Duodenal mucosa (tissue), 2 donors: ENCODE measurements around the gene TLCD3B.

ENCODE experiments used
- H3K27ac ChIP-seq: one replicate; pipeline ENCODE4 v1.7.0; 2013; ENCODE audit warnings: low read depth, low read length
- H3K27me3 ChIP-seq, 2 donors: one replicate each; pipeline ENCODE4 v1.7.0; 2013; ENCODE audit warnings: low read length in 2 of 2, control low read depth in 1 of 2; ENCODE audit not compliant: insufficient read depth in 2 of 2, control insufficient read depth in 1 of 2
- H3K36me3 ChIP-seq, 2 donors: one replicate each; pipeline ENCODE4 v1.7.0; 2013; ENCODE audit warnings: low read length in 2 of 2, control low read depth in 1 of 2; ENCODE audit not compliant: insufficient read depth in 2 of 2, control insufficient read depth in 1 of 2
- H3K4me1 ChIP-seq, 2 donors: one replicate each; pipeline ENCODE4 v1.7.0; 2013; ENCODE audit warnings: low read length in 2 of 2, control low read depth in 1 of 2; ENCODE audit not compliant: insufficient read depth in 2 of 2, control insufficient read depth in 1 of 2
- H3K4me3 ChIP-seq, 2 donors: one replicate each; pipeline ENCODE4 v1.7.0; 2013; ENCODE audit warnings: low read length in 2 of 2, low read depth in 1 of 2
- H3K9ac ChIP-seq, 2 donors: one replicate each; pipeline ENCODE4 v1.7.0; 2013; ENCODE audit warnings: low read length in 2 of 2, low read depth in 1 of 2
- H3K9me3 ChIP-seq, 2 donors: one replicate each; pipeline ENCODE4 v1.7.0; 2013; ENCODE audit warnings: low read length in 2 of 2, control low read depth in 1 of 2; ENCODE audit not compliant: control insufficient read depth in 1 of 2

TLCD3B gene

GRCh38 chr16:29990034-29990433 lies 41.0 kb downstream of the TLCD3B start:
- Histone ChIP-seq H3K9me3 (no peaks in the 10 kb centered on the region), H3K9ac (no peak overlapping the region), H3K36me3 (peaks cover 48 to 75% of the 10 kb centered on the region in 2 donors), H3K4me3 (no peak overlapping the region), H3K27me3 (no peaks in the 10 kb centered on the region), H3K4me1 (peaks cover 12 to 15% of the 10 kb centered on the region in 2 donors), H3K27ac (no peak overlapping the region)

GRCh38 chr16:29989111-29989858 lies 41.8 kb downstream of the TLCD3B start:
- no peak overlapping the region for H3K27ac ChIP-seq
- no peaks in the 10 kb centered on the region for H3K9me3 ChIP-seq
- peaks cover 4 to 8% of the 10 kb centered on the region in 2 donors for H3K4me1 ChIP-seq
- no peak overlapping the region for H3K9ac ChIP-seq
- peaks cover 54 to 82% of the 10 kb centered on the region in 2 donors for H3K36me3 ChIP-seq
- no peaks in the 10 kb centered on the region for H3K27me3 ChIP-seq
- no peak overlapping the region for H3K4me3 ChIP-seq

- Histone ChIP-seq H3K36me3 (peaks cover 61 to 86% of the 10 kb centered on the region in 2 donors), H3K4me1 (no peaks in the 10 kb centered on the region), H3K27ac (no peak overlapping the region), H3K9me3 (no peaks in the 10 kb centered on the region), H3K4me3 (no peak overlapping the region), H3K9ac (no peak overlapping the region), H3K27me3 (no peaks in the 10 kb centered on the region)
Observed at GRCh38 chr16:29988346-29989075, 42.6 kb downstream of the TLCD3B start.

GRCh38 chr16:29987371-29988085 lies 43.5 kb downstream of the TLCD3B start:
- no peak overlapping the region for H3K9ac ChIP-seq
- no peaks in the 10 kb centered on the region for H3K27me3 ChIP-seq
- peaks cover 67 to 86% of the 10 kb centered on the region in 2 donors for H3K36me3 ChIP-seq
- H3K4me1 ChIP-seq, result no peaks in the 10 kb centered on the region
- H3K9me3 ChIP-seq, result no peaks in the 10 kb centered on the region
- H3K27ac ChIP-seq, result no peak overlapping the region
- no peak overlapping the region for H3K4me3 ChIP-seq

GRCh38 chr16:29986931-29987330 lies 44.1 kb downstream of the TLCD3B start:
- Histone ChIP-seq H3K27ac (no peak overlapping the region), H3K27me3 (no peaks in the 10 kb centered on the region), H3K4me1 (no peaks in the 10 kb centered on the region), H3K36me3 (peaks cover 70 to 87% of the 10 kb centered on the region in 2 donors), H3K9me3 (no peaks in the 10 kb centered on the region), H3K9ac (no peak overlapping the region), H3K4me3 (no peak overlapping the region)

GRCh38 chr16:29986231-29986630 lies 44.8 kb downstream of the TLCD3B start:
- Histone ChIP-seq H3K4me1 (no peaks in the 10 kb centered on the region), H3K36me3 (peaks cover 76 to 87% of the 10 kb centered on the region in 2 donors), H3K4me3 (no peak overlapping the region), H3K9me3 (no peaks in the 10 kb centered on the region), H3K9ac (no peak overlapping the region), H3K27ac (no peak overlapping the region), H3K27me3 (no peaks in the 10 kb centered on the region)

GRCh38 chr16:29985271-29985811 lies 45.7 kb downstream of the TLCD3B start:
- Histone ChIP-seq H3K36me3 (peaks cover 77 to 87% of the 10 kb centered on the region in 2 donors), H3K9ac (no peak overlapping the region), H3K4me3 (no peak overlapping the region), H3K9me3 (no peaks in the 10 kb centered on the region), H3K27me3 (no peaks in the 10 kb centered on the region), H3K27ac (no peak overlapping the region), H3K4me1 (no peaks in the 10 kb centered on the region)

- H3K9me3 ChIP-seq, result no peaks in the 10 kb centered on the region
- peaks cover 80 to 92% of the 10 kb centered on the region in 2 donors for H3K36me3 ChIP-seq
- no peaks in the 10 kb centered on the region for H3K4me1 ChIP-seq
- no peak overlapping the region for H3K9ac ChIP-seq
- no peak overlapping the region for H3K4me3 ChIP-seq
- no peaks in the 10 kb centered on the region for H3K27me3 ChIP-seq
- H3K27ac ChIP-seq, result no peak overlapping the region
Observed at GRCh38 chr16:29984764-29985147, 46.3 kb downstream of the TLCD3B start.

- Histone ChIP-seq H3K27ac (no peak overlapping the region), H3K36me3 (peaks cover 80 to 92% of the 10 kb centered on the region in 2 donors), H3K9me3 (no peaks in the 10 kb centered on the region)
Observed at GRCh38 chr16:29984137-29984763, 46.8 kb downstream of the TLCD3B start.

More at GRCh38 chr16:29984137-29984763, 46.8 kb downstream of the TLCD3B start:
- no peak overlapping the region for H3K9ac ChIP-seq
- H3K4me1 ChIP-seq, result no peaks in the 10 kb centered on the region
- H3K27me3 ChIP-seq, result no peaks in the 10 kb centered on the region
- no peak overlapping the region for H3K4me3 ChIP-seq
